Sigmoid colon (tissue), 4 donors: ENCODE measurements around the gene KRTAP9-1.
"Not testable (repeated sequence)": the region's sequence is repeated elsewhere in the genome, so short reads cannot be mapped to it uniquely, and the experiment has no call there.

Source experiments
- CTCF ChIP-seq, 4 experiments: fragments of 450-650 bp in 3 of 4; fragments of 200-600 bp in 1 of 4; IDR thresholded peaks; one replicate each; pipeline ENCODE4 v1.5.1; 2016 to 2019; ENCODE audit warnings: antibody characterized with exemption in 4 of 4, mild to moderate bottlenecking in 3 of 4, moderate library complexity in 2 of 4
- EP300 ChIP-seq, 4 donors: sonication (generic); formaldehyde crosslinking; IDR thresholded peaks; one replicate each; pipeline ENCODE4 v1.6.1; 2017; ENCODE audit warnings: antibody characterized with exemption in 4 of 4
- POLR2A ChIP-seq, 2 donors: fragments of 450-650 bp; IDR thresholded peaks; one replicate each; pipeline ENCODE4 v1.6.1; 2016; ENCODE audit warnings: antibody characterized with exemption in 2 of 2, mild to moderate bottlenecking in 2 of 2, moderate library complexity in 2 of 2
- POLR2AphosphoS5 ChIP-seq, 4 donors: sonication (generic); formaldehyde crosslinking; IDR thresholded peaks; one replicate each; pipeline ENCODE4 v1.6.1; 2017; ENCODE audit warnings: antibody characterized with exemption in 4 of 4

- TF ChIP-seq POLR2A, POLR2AphosphoS5, CTCF, EP300 (IDR thresholded peaks at IDR 0.05): not testable (repeated sequence)
These were observed 42.9 kb downstream of the KRTAP9-1 start, which contains the start of gene KRTAP9-3 for GRCh38 chr17:41232399-41233105.
